HCT116 (cell line): Measurements from ENCODE around the gene EDDM13. TPM values are rescaled to one million over a fixed set of nuclear protein-coding genes. Genes with fewer than 3 reads are reported as not detected.

ENCODE experiments used
- ATAC-seq: fragments of 200-7000 bp; cut with Tn5 transposase; 2 replicates; pipeline ENCODE4 v1.9.1; 2020; ENCODE audit warnings: mild to moderate bottlenecking, moderate library complexity
- BruUV-seq: library from RNA; stranded (reverse); fragments of 400-500 nt; replicated peaks from 2 replicates; lab custom pipeline; 2021; lab: Mats Ljungman, UMichigan
- CTCF ChIA-PET: fragments of 300-600 bp; sonication (Branson Sonifier 250); formaldehyde crosslinking; loops from one replicate; lab custom pipeline; 2021; ENCODE audit warnings: antibody characterized with exemption; lab: Charles Lee
- POLR2A ChIA-PET: fragments of 300-600, 350-600 bp; sonication (Branson Sonifier 250); formaldehyde crosslinking; loops from one replicate; lab custom pipeline; 2021; ENCODE audit warnings: antibody characterized with exemption; lab: Charles Lee
- RAD21 ChIA-PET, 2 experiments: fragments of 300-600 bp; sonication (Branson Sonifier 250); formaldehyde crosslinking; loops; one replicate each; lab custom pipeline; 2023; ENCODE audit warnings: low total read pairs in 2 of 2; ENCODE audit not compliant: uncharacterized antibody in 2 of 2, unreplicated experiment in 2 of 2, low non-redundant PET in 1 of 2; lab: Charles Lee
- DNase-seq: peaks from one replicate; pipeline ENCODE4 v3.0.0-alpha.2; 2010; ENCODE audit warnings: low read depth, low spot score
- H2AFZ ChIP-seq: fragments of 200-600 bp; shearing (Covaris generic), sonication (generic); 2 replicates; pipeline ENCODE4 v1.6.1; 2017; ENCODE audit warnings: low read depth, mixed run types, mixed read lengths, antibody characterized with exemption, low read length; ENCODE audit not compliant: poor library complexity, severe bottlenecking
- H3K27ac ChIP-seq: 2 replicates; pipeline ENCODE4 v1.5.1; 2012; ENCODE audit warnings: low read depth, low read length
- H3K27me3 ChIP-seq: fragments of 200-600 bp; sonication (generic); 2 replicates; pipeline ENCODE4 v1.6.1; 2016; ENCODE audit warnings: mixed run types, low read length, mixed read lengths; ENCODE audit not compliant: insufficient read depth
- H3K36me3 ChIP-seq, 2 experiments: fragments of 200-500 bp in 1 of 2; fragments of 200-600 bp in 1 of 2; sonication (Bioruptor generic) in 1 of 2; sonication (generic) in 1 of 2; 2 replicates each; pipeline versions ENCODE4 v1.5.1 to v1.6.1; 2014 to 2016; ENCODE audit warnings: low read length in 2 of 2, inconsistent platforms in 1 of 2, mixed read lengths in 1 of 2, mixed run types in 1 of 2; ENCODE audit not compliant: insufficient read depth in 2 of 2, control insufficient read depth in 1 of 2
- H3K4me1 ChIP-seq, 2 experiments: fragments of 200-600 bp in 1 of 2; sonication (generic) in 1 of 2; 2 replicates each; pipeline versions ENCODE4 v1.5.1 to v1.6.1; 2012 to 2017; ENCODE audit warnings: low read length in 2 of 2, inconsistent platforms in 1 of 2, mild to moderate bottlenecking in 1 of 2, mixed read lengths in 1 of 2, mixed run types in 1 of 2, moderate library complexity in 1 of 2; ENCODE audit not compliant: insufficient read depth in 2 of 2, control insufficient read depth in 1 of 2
- H3K4me2 ChIP-seq: fragments of 200-600 bp; sonication (generic); 2 replicates; pipeline ENCODE4 v1.6.1; 2017; ENCODE audit warnings: mixed run types, low read length, mixed read lengths
- H3K4me3 ChIP-seq, 2 experiments: fragments of 200-600 bp in 1 of 2; sonication (generic) in 1 of 2; replicated peaks in 1 of 2; 2 replicates each; pipeline ENCODE4 v1.5.1; 2011 to 2016; ENCODE audit warnings: low read length in 2 of 2, control low read depth in 1 of 2, low read depth in 1 of 2, mild to moderate bottlenecking in 1 of 2, mixed read lengths in 1 of 2, mixed run types in 1 of 2
- H3K79me2 ChIP-seq: fragments of 200-600 bp; sonication (generic); 2 replicates; pipeline ENCODE4 v1.6.1; 2017; ENCODE audit warnings: mild to moderate bottlenecking, mixed run types, low read length, moderate library complexity, mixed read lengths; ENCODE audit not compliant: insufficient read depth
- H3K9ac ChIP-seq: fragments of 200-600 bp; sonication (generic); 2 replicates; pipeline ENCODE4 v1.6.1; 2016; ENCODE audit warnings: low read length, mixed read lengths
- H3K9me2 ChIP-seq: fragments of 200-600 bp; sonication (generic), shearing (Covaris generic); 2 replicates; pipeline ENCODE4 v1.6.1; 2017; ENCODE audit warnings: mixed run types, mild to moderate bottlenecking, moderate library complexity; ENCODE audit not compliant: insufficient read depth
- H3K9me3 ChIP-seq, 2 experiments: fragments of 200-500 bp in 1 of 2; fragments of 200-600 bp in 1 of 2; sonication (Bioruptor generic) in 1 of 2; sonication (generic) in 1 of 2; 2 replicates each; pipeline ENCODE4 v1.6.1; 2014 to 2017; ENCODE audit warnings: low read length in 2 of 2, mixed read lengths in 2 of 2, inconsistent platforms in 1 of 2, low read depth in 1 of 2, mild to moderate bottlenecking in 1 of 2, mixed run types in 1 of 2, moderate library complexity in 1 of 2; ENCODE audit not compliant: control insufficient read depth in 1 of 2, insufficient read depth in 1 of 2
- H4K20me1 ChIP-seq: fragments of 200-600 bp; sonication (generic), shearing (Covaris generic); 2 replicates; pipeline ENCODE4 v1.6.1; 2017; ENCODE audit warnings: mixed run types, mild to moderate bottlenecking, moderate library complexity; ENCODE audit not compliant: insufficient read depth
- CBX3 ChIP-seq: IDR thresholded peaks from 2 replicates; pipeline ENCODE4 v1.6.1; 2012; ENCODE audit warnings: low read depth
- CEBPB ChIP-seq: IDR thresholded peaks from 2 replicates; pipeline ENCODE4 v1.6.1; 2012; ENCODE audit warnings: low read depth
- CTCF ChIP-seq, 3 experiments: fragments of 200-600 bp in 1 of 3; sonication (generic) in 1 of 3; IDR thresholded peaks in 2 of 3; conservative IDR thresholded peaks in 1 of 3; 2 replicates each; pipeline ENCODE4 v1.5.1; 2012 to 2017; ENCODE audit warnings: low read depth in 2 of 3, low read length in 2 of 3, antibody characterized with exemption in 1 of 3, borderline replicate concordance in 1 of 3, control low read depth in 1 of 3, mild to moderate bottlenecking in 1 of 3, mixed read lengths in 1 of 3, mixed run types in 1 of 3, moderate library complexity in 1 of 3; ENCODE audit not compliant: insufficient read depth in 1 of 3
- ELF1 ChIP-seq: IDR thresholded peaks from 2 replicates; pipeline ENCODE4 v1.6.1; 2012; ENCODE audit warnings: low read depth, borderline replicate concordance
- EZH2 ChIP-seq: fragments of 200-600 bp; sonication (generic); IDR thresholded peaks from 2 replicates; pipeline ENCODE4 v1.6.1; 2017; ENCODE audit warnings: antibody characterized with exemption, mixed run types
- EZH2phosphoT487 ChIP-seq: fragments of 200-600 bp; IDR thresholded peaks from 2 replicates; pipeline ENCODE4 v1.6.1; 2018; ENCODE audit warnings: antibody characterized with exemption, borderline replicate concordance
- FOSL1 ChIP-seq: IDR thresholded peaks from 2 replicates; pipeline ENCODE4 v1.6.1; 2012; ENCODE audit warnings: low read depth
- JUND ChIP-seq: IDR thresholded peaks from 2 replicates; pipeline ENCODE4 v1.6.1; 2012
- POLR2A ChIP-seq: IDR thresholded peaks from 2 replicates; pipeline ENCODE4 v1.7.0; 2011; ENCODE audit warnings: borderline replicate concordance; ENCODE audit not compliant: insufficient read depth, insufficient read length; ENCODE audit errors: extremely low read depth
- POLR2AphosphoS5 ChIP-seq: IDR thresholded peaks from 2 replicates; pipeline ENCODE4 v1.6.1; 2011; ENCODE audit warnings: mild to moderate bottlenecking, low read depth, low read length, moderate library complexity
- RAD21 ChIP-seq: IDR thresholded peaks from 2 replicates; pipeline ENCODE4 v1.6.1; 2012; ENCODE audit warnings: low read depth, mild to moderate bottlenecking
- SP1 ChIP-seq: IDR thresholded peaks from 2 replicates; pipeline ENCODE4 v1.6.1; 2012; ENCODE audit warnings: low read depth
- SRF ChIP-seq: IDR thresholded peaks from 2 replicates; pipeline ENCODE4 v1.6.1; 2012; ENCODE audit warnings: low read depth
- TCF7L2 ChIP-seq: IDR thresholded peaks from 2 replicates; pipeline ENCODE4 v1.7.0; 2011; ENCODE audit warnings: borderline replicate concordance, inconsistent platforms; ENCODE audit not compliant: insufficient read depth, insufficient read length; ENCODE audit errors: extremely low read depth
- ZFX ChIP-seq: fragments of 450-650 bp; IDR thresholded peaks from 2 replicates; pipeline ENCODE4 v1.6.1; 2017
- ZNF274 ChIP-seq: fragments of 200-500 bp; sonication (Bioruptor generic); IDR thresholded peaks from 2 replicates; pipeline ENCODE4 v1.6.1; 2014; ENCODE audit warnings: mild to moderate bottlenecking, low read depth, low read length, inconsistent platforms
- intact Hi-C: fragments of 100-400 bp; cut with micrococcal nuclease; formaldehyde crosslinking; loops from 2 replicates; pipeline ENCODE4 v1.10.0; 2022
- total RNA-seq: library from RNA; stranded (reverse); gene quantifications from one replicate; pipeline ENCODE4 v1.2.1, GENCODE V29; 2021; ENCODE audit not compliant: unreplicated experiment
- TF ChIP-seq, protein P1 (sequence below): IDR thresholded peaks from 2 replicates; pipeline ENCODE4 v1.6.1; 2012
- TF ChIP-seq, protein P2 (sequence below): IDR thresholded peaks from 2 replicates; pipeline ENCODE4 v1.6.1; 2011; ENCODE audit warnings: mild to moderate bottlenecking, low read length, moderate library complexity; ENCODE audit not compliant: insufficient replicate concordance; ENCODE audit errors: extremely low read depth
- TF ChIP-seq, protein P3 (sequence below): IDR thresholded peaks from 2 replicates; pipeline ENCODE4 v1.6.1; 2012

The EDDM13 gene
- total RNA-seq, 1 experiment from 2014 or later: not detected

GRCh38 chr19:56310462-56310861, 37.9 kb downstream of the EDDM13 start:
- CTCF ChIA-PET: interaction anchor here (0.8 to 2.7 kb wide), 13 partner anchors 8 to 678 kb away, joined by 3 to 55 read pairs (median 8); no protein-coding TSS in a partner anchor
- Histone ChIP-seq H3K27ac (no peak overlapping the region), H3K9me2 (no peaks in the 10 kb centered on the region)
- TF ChIP-seq SRF (no peak), RAD21 (no peak), JUND (no peak), SP1 (no peak), EZH2phosphoT487 (no peak), TCF7L2 (no peak), ZNF274 (no peak), FOSL1 (no peak), CEBPB (no peak), EZH2 (no peak), ZFX (no peak), CBX3 (no peak), POLR2A (no peak), CTCF (IDR thresholded peaks at IDR 0.05 in 2 of 3, conservative IDR thresholded peaks at IDR 0.05 in 1 of 3; ENCODE audit: borderline replicate concordance in 1 of 3, insufficient read depth in 1 of 3, low read depth in 2 of 3, low read length in 2 of 3) (no peak), ELF1 (no peak), POLR2AphosphoS5 (no peak)
- TF ChIP-seq, protein P1, sequence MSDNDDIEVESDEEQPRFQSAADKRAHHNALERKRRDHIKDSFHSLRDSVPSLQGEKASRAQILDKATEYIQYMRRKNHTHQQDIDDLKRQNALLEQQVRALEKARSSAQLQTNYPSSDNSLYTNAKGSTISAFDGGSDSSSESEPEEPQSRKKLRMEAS: no peak
- TF ChIP-seq, protein P2, sequence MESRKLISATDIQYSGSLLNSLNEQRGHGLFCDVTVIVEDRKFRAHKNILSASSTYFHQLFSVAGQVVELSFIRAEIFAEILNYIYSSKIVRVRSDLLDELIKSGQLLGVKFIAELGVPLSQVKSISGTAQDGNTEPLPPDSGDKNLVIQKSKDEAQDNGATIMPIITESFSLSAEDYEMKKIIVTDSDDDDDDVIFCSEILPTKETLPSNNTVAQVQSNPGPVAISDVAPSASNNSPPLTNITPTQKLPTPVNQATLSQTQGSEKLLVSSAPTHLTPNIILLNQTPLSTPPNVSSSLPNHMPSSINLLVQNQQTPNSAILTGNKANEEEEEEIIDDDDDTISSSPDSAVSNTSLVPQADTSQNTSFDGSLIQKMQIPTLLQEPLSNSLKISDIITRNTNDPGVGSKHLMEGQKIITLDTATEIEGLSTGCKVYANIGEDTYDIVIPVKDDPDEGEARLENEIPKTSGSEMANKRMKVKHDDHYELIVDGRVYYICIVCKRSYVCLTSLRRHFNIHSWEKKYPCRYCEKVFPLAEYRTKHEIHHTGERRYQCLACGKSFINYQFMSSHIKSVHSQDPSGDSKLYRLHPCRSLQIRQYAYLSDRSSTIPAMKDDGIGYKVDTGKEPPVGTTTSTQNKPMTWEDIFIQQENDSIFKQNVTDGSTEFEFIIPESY: no peak
- TF ChIP-seq, protein P3, sequence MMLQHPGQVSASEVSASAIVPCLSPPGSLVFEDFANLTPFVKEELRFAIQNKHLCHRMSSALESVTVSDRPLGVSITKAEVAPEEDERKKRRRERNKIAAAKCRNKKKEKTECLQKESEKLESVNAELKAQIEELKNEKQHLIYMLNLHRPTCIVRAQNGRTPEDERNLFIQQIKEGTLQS: no peak
- TF ChIP-seq, all 23 proteins: peak for 0
- Histone ChIP-seq H3K79me2 (no peaks in the 10 kb centered on the region; the same call in 1 of the 2 replicates), H3K36me3 (peaks cover 0 to 3% of the 10 kb centered on the region in 2 experiments; a peak in 3 of 4 replicates), H4K20me1 (no peaks in the 10 kb centered on the region), H3K4me3 (no peak overlapping the region), H3K4me2 (no peak overlapping the region), H3K9me3 (no peaks in the 10 kb centered on the region), H3K27me3 (no peaks in the 10 kb centered on the region), H3K9ac (no peak overlapping the region), H3K4me1 (peaks cover 0 to 12% of the 10 kb centered on the region in 2 experiments; a peak in 3 of 4 replicates), H2AFZ (no peak overlapping the region)
- DNase-seq: no peak
- ChIA-PET RAD21 (no interaction called here), POLR2A (no interaction called here)
- BruUV-seq: no TSS peak
- intact Hi-C loops: loop anchor here (5.0 kb wide), 1 partner anchor 58 kb away; no protein-coding TSS in a partner anchor
- no peak for ATAC-seq
